Lower lobe of right lung (tissue), 2 donors: ENCODE results near the gene FOXN3. TPM values are rescaled to one million over a fixed set of nuclear protein-coding genes. Genes with fewer than 3 reads are reported as not detected.
"Not testable (repeated sequence)": the region's sequence is repeated elsewhere in the genome, so short reads cannot be mapped to it uniquely, and the experiment has no call there.

Experiments used
- ATAC-seq, 2 donors: fragments of 200-7000 bp; cut with Tn5 transposase; one replicate each; pipeline ENCODE4 v1.9.1; 2020 to 2022; ENCODE audit warnings: mild to moderate bottlenecking in 2 of 2, moderate library complexity in 2 of 2
- DNase-seq: peaks from one replicate; pipeline ENCODE4 v3.0.0-alpha.2; 2020
- H3K27ac ChIP-seq: fragments of 200-600 bp; one replicate; pipeline ENCODE4 v1.8.0; 2022
- H3K27me3 ChIP-seq: fragments of 200-600 bp; one replicate; pipeline ENCODE4 v1.8.0; 2022; ENCODE audit warnings: low read depth
- H3K36me3 ChIP-seq: fragments of 200-600 bp; one replicate; pipeline ENCODE4 v1.8.0; 2022; ENCODE audit warnings: mild to moderate bottlenecking
- H3K4me1 ChIP-seq: fragments of 200-600 bp; one replicate; pipeline ENCODE4 v1.8.0; 2022
- H3K4me3 ChIP-seq: fragments of 200-600 bp; one replicate; pipeline ENCODE4 v1.8.0; 2022; ENCODE audit warnings: mild to moderate bottlenecking
- H3K9me3 ChIP-seq: fragments of 200-600 bp; one replicate; pipeline ENCODE4 v1.8.0; 2022
- CTCF ChIP-seq: fragments of 200-600 bp; IDR thresholded peaks from one replicate; pipeline ENCODE4 v1.8.0; 2022; ENCODE audit warnings: antibody characterized with exemption, mild to moderate bottlenecking
- intact Hi-C: fragments of 100-400 bp; cut with DNase I; formaldehyde crosslinking; loops from one replicate; pipeline ENCODE4 v1.11.0; 2022
- total RNA-seq: library from RNA; stranded (reverse); fragmentation: NEBNext Ultra II Directional; extraction: Animal tissue kit (Norgen Biotek cat#: 25700); gene quantifications from one replicate; pipeline ENCODE4 v1.2.1, GENCODE V29; 2021
- donor health status: DM: no; HTN: yes; CAD: no; lungs with severe emphysema.

The FOXN3 gene
- total RNA-seq, 1 donor from 2014 or later: 116 TPM

GRCh38 chr14:89155491-89155890, 261.5 kb downstream of the FOXN3 start:
- TF ChIP-seq CTCF: no peak
- no peak for ATAC-seq
- Histone ChIP-seq H3K4me1 (no peaks in the 10 kb centered on the region), H3K9me3 (no peaks in the 10 kb centered on the region), H3K27me3 (no peaks in the 10 kb centered on the region), H3K4me3 (no peak overlapping the region), H3K27ac (no peak overlapping the region), H3K36me3 (no peaks in the 10 kb centered on the region)
- intact Hi-C loops: no loop called here
- DNase-seq: no peak

- intact Hi-C loops, DNase-seq, H3K4me3 ChIP-seq, H3K4me1 ChIP-seq, H3K9me3 ChIP-seq, H3K36me3 ChIP-seq, ATAC-seq, H3K27me3 ChIP-seq, H3K27ac ChIP-seq: not testable (repeated sequence)
Observed at GRCh38 chr14:89151693-89152092, 265.3 kb downstream of the FOXN3 start.

- Histone ChIP-seq H3K36me3 (no peaks in the 10 kb centered on the region), H3K27me3 (no peaks in the 10 kb centered on the region), H3K9me3 (no peaks in the 10 kb centered on the region), H3K27ac (no peak overlapping the region), H3K4me3 (no peak overlapping the region), H3K4me1 (no peaks in the 10 kb centered on the region)
- TF ChIP-seq CTCF: no peak
- intact Hi-C loops: no loop called here
- no peak for ATAC-seq
- DNase-seq: no peak
Observed at GRCh38 chr14:89146274-89146673, 270.8 kb downstream of the FOXN3 start.

GRCh38 chr14:89144642-89145041, 272.4 kb downstream of the FOXN3 start:
- no peaks in the 10 kb centered on the region for H3K36me3 ChIP-seq
- H3K27ac ChIP-seq: no peak overlapping the region
- no peak overlapping the region for H3K4me3 ChIP-seq
- H3K9me3 ChIP-seq: no peaks in the 10 kb centered on the region
- intact Hi-C loops: no loop called here
- no peak for DNase-seq
- ATAC-seq: no peak
- no peaks in the 10 kb centered on the region for H3K27me3 ChIP-seq
- H3K4me1 ChIP-seq: no peaks in the 10 kb centered on the region
- no peak for TF ChIP-seq CTCF

- H3K4me1 ChIP-seq: no peaks in the 10 kb centered on the region
- ATAC-seq: no peak
- no peak for TF ChIP-seq CTCF
Observed at GRCh38 chr14:89144066-89144465, 273.0 kb downstream of the FOXN3 start.

GRCh38 chr14:89143595-89143994, 273.4 kb downstream of the FOXN3 start:
- intact Hi-C loops: no loop called here
- Histone ChIP-seq H3K27ac (no peak overlapping the region), H3K4me1 (no peaks in the 10 kb centered on the region), H3K27me3 (no peaks in the 10 kb centered on the region), H3K36me3 (no peaks in the 10 kb centered on the region), H3K9me3 (no peaks in the 10 kb centered on the region), H3K4me3 (no peak overlapping the region)
- no peak for ATAC-seq
- DNase-seq: no peak
- no peak for TF ChIP-seq CTCF

More at GRCh38 chr14:89144066-89144465, 273.0 kb downstream of the FOXN3 start:
- Histone ChIP-seq H3K9me3 (no peaks in the 10 kb centered on the region), H3K4me3 (no peak overlapping the region), H3K27me3 (no peaks in the 10 kb centered on the region), H3K36me3 (no peaks in the 10 kb centered on the region), H3K27ac (no peak overlapping the region)
- intact Hi-C loops: no loop called here
- DNase-seq: no peak
